ENCODE data around the gene ANKS1B.
"Not testable (repeated sequence)": the region's sequence is repeated elsewhere in the genome, so short reads cannot be mapped to it uniquely, and the experiment has no call there.

The ANKS1B gene

DNA sequence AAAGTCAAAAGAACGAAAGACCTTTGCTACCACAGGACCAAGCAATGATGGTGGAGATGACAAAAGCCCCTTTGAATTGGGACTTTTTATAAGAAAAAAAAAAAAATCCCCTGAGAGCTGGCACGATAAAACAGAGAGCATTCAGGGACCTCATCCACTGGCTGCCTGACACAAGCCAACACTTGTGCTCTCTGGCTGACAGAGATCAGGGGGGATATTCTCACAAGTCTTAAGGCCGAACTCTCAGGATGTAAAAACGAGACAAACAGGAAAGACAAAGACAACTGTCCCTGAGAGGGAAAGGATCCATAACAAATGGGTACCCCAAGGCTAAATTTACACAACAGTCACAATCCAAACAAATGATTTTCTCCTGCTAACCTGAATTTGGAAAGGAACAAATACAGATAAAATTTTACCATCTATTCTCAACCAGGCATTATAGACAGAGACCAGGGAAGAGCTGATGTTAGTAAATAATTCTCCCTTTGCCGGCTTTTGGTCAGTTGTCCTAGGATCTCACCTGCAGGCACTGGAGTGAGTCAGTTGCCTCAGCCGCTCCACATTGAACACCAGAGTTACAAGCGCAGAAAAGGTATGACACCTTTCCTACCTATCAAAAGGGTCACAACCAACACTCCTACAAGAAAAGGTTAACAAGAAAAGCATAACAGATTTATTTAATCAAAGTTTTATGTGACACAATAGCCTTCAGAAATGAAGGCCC is 375.1 kb downstream of the ANKS1B start:
- H3K9me3 Mint-ChIP-seq: no peaks in the 10 kb centered on the region
- TF ChIP-seq, protein P1, sequence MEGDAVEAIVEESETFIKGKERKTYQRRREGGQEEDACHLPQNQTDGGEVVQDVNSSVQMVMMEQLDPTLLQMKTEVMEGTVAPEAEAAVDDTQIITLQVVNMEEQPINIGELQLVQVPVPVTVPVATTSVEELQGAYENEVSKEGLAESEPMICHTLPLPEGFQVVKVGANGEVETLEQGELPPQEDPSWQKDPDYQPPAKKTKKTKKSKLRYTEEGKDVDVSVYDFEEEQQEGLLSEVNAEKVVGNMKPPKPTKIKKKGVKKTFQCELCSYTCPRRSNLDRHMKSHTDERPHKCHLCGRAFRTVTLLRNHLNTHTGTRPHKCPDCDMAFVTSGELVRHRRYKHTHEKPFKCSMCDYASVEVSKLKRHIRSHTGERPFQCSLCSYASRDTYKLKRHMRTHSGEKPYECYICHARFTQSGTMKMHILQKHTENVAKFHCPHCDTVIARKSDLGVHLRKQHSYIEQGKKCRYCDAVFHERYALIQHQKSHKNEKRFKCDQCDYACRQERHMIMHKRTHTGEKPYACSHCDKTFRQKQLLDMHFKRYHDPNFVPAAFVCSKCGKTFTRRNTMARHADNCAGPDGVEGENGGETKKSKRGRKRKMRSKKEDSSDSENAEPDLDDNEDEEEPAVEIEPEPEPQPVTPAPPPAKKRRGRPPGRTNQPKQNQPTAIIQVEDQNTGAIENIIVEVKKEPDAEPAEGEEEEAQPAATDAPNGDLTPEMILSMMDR (IDR thresholded peaks at IDR 0.05; ENCODE audit: unreplicated experiment in 3 of 3): no peak
- H3K36me3 Mint-ChIP-seq (ENCODE audit: low read depth): no peaks in the 10 kb centered on the region
- no peaks in the 10 kb centered on the region for H3K4me1 Mint-ChIP-seq
- no peaks in the 10 kb centered on the region for H3K27me3 Mint-ChIP-seq (ENCODE audit: low read depth)
- no peak overlapping the region for H3K27ac Mint-ChIP-seq
- no peak overlapping the region for H3K4me3 Mint-ChIP-seq

DNA sequence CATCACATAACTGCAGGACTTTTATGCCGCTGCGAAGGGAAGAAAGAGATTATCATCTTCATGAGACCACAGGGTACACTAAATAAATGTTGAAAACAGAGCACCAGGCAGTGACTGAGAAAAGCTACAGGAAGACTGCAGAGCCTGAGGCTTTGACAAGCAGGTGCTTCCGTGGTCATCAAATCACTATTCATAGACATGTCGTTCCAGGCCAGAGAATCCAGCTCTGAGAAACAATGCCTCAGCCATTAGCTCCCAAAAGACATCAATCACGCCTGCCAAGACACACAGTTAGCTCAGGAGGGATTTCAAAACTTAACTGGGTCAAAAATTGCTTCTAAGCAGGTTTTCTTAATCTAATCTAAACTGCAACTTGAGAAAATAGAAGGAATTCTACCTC is 384.3 kb downstream of the ANKS1B start:
- TF ChIP-seq, protein P1 (IDR thresholded peaks at IDR 0.05; ENCODE audit: unreplicated experiment in 3 of 3): no peak
- no peak overlapping the region for H3K4me3 Mint-ChIP-seq
- H3K36me3 Mint-ChIP-seq (ENCODE audit: low read depth): no peaks in the 10 kb centered on the region
- H3K27ac Mint-ChIP-seq: no peak overlapping the region
- H3K9me3 Mint-ChIP-seq: no peaks in the 10 kb centered on the region
- no peaks in the 10 kb centered on the region for H3K27me3 Mint-ChIP-seq (ENCODE audit: low read depth)
- H3K4me1 Mint-ChIP-seq: no peaks in the 10 kb centered on the region

DNA sequence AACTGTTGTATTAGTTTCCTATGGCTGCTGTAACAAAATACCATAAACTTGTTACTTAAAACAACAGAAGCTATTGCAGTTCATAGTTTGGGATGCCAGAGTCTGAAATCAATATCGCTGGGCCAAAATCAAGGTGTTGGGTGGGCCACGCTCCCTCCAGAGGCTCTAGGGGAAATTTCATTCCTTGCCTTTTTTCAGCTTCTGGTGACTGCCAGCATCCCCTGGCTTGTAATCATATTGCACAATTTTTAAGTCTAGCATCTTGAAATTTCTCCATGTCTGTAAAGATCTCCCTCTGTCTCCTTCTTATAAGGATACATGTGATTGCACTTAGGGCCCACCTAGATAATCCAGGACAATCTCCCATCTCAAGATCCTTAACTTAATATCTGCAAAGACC is 386.0 kb downstream of the ANKS1B start:
- TF ChIP-seq, protein P1 (IDR thresholded peaks at IDR 0.05; ENCODE audit: unreplicated experiment in 3 of 3): no peak
- Mint-ChIP-seq H3K9me3 (no peaks in the 10 kb centered on the region), H3K4me1 (no peaks in the 10 kb centered on the region), H3K27ac (no peak overlapping the region), H3K36me3 (ENCODE audit: low read depth) (no peaks in the 10 kb centered on the region), H3K4me3 (no peak overlapping the region), H3K27me3 (ENCODE audit: low read depth) (no peaks in the 10 kb centered on the region)

DNA sequence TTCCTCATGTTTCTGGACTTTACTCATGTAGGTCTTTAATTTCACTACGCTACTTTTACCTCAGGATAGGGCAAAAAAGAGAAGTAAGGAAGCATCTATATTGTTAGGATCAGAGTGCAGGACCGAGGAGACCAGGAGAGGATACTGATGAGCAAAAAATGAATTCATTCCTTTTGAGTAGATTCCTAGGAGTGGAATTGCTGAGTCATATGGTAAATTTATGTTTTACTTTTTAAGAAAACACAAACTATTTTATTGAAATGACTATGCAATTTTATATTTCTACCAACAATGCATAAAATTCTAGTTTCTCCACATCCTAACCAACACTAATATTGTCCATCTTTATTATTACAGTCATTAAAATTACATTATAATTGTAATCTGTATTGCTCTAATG is 388.0 kb downstream of the ANKS1B start:
- no peak overlapping the region for H3K27ac Mint-ChIP-seq
- TF ChIP-seq, protein P1 (IDR thresholded peaks at IDR 0.05; ENCODE audit: unreplicated experiment in 3 of 3): no peak
- H3K36me3 Mint-ChIP-seq (ENCODE audit: low read depth): no peaks in the 10 kb centered on the region
- no peaks in the 10 kb centered on the region for H3K9me3 Mint-ChIP-seq
- no peaks in the 10 kb centered on the region for H3K27me3 Mint-ChIP-seq (ENCODE audit: low read depth)
- no peak overlapping the region for H3K4me3 Mint-ChIP-seq
- no peaks in the 10 kb centered on the region for H3K4me1 Mint-ChIP-seq

DNA sequence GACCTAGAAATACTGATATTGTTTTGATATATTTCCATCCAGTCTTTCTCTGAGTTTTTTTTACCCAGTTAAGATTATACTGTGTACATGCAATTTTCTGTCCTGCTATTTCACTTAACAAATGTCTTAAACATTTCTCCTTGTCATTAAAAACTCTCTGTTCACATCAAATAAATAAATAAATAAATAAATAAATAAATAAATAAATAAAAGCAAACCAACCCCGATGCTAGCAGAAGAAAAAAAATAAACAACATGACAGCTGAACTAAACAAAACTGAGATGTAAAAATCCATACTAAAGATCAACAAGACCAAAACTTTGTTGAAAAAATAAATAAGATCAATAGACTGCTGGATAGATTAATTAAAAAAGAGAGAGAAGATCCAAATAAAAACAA is 407.6 kb downstream of the ANKS1B start:
- H3K36me3 Mint-ChIP-seq (ENCODE audit: low read depth); H3K27me3 Mint-ChIP-seq (ENCODE audit: low read depth); H3K4me3 Mint-ChIP-seq; H3K9me3 Mint-ChIP-seq; H3K4me1 Mint-ChIP-seq; H3K27ac Mint-ChIP-seq: not testable (repeated sequence)

DNA sequence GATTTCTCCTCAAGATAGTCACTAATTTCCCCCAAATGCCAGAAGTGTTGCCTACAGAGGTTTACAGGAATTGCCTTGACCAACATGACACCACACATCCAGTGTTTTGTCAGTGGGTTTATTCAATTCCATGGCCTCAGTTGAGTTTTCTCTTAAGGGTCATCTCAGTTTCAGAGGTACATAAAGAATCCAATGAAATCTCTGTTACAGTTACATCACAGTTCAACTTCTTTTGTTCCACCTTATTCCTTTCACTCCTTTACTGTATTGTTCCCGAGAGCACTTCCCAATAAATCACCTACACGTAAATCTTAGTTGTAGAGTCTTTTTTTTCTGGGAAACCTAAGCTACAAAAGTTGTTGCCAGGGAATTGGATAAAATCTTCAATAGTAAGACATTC is 410.8 kb downstream of the ANKS1B start:
- peaks cover 3% of the 10 kb centered on the region for H3K27me3 Mint-ChIP-seq (ENCODE audit: low read depth)
- H3K27ac Mint-ChIP-seq: no peak overlapping the region
- H3K9me3 Mint-ChIP-seq: no peaks in the 10 kb centered on the region
- no peaks in the 10 kb centered on the region for H3K36me3 Mint-ChIP-seq (ENCODE audit: low read depth)
- no peak overlapping the region for H3K4me3 Mint-ChIP-seq
- TF ChIP-seq, protein P1 (IDR thresholded peaks at IDR 0.05; ENCODE audit: unreplicated experiment in 3 of 3): no peak
- H3K4me1 Mint-ChIP-seq: no peaks in the 10 kb centered on the region
